GM19468 (cell line): ENCODE measurements around the gene MINDY3.

ENCODE experiments used
- ATAC-seq: cut with Tn5 transposase; IDR thresholded peaks from one replicate; pipeline ENCODE4 v1.9.1; 2021; ENCODE audit warnings: mild to moderate bottlenecking, moderate library complexity, moderate number of reproducible peaks; ENCODE audit not compliant: unreplicated experiment; ENCODE audit errors: extremely low read depth

MINDY3 gene

DNA sequence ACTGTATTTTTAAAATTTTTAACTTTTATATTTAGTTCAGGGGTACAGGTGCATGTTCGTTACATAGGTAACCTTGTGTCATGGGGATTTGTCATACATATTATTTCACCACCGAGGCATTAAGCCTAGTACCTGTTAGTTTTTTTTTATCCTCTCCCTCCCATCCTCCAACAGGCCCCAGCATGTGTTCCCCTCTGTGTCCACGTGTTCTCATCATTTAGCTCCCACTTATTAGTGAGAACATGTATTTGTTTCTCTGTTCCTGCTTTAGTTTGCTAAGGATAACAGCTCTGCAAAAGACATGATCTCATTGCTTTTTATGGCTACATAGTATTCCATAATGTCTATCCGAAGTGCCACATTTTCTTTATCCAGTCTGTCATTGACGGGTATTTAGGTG lies 118.2 kb downstream of the MINDY3 start:
- ATAC-seq, result no peak

GRCh38 chr10:15741581-15741980 lies 118.7 kb downstream of the MINDY3 start:
- ATAC-seq, result no peak

GRCh38 chr10:15740261-15740660 lies 120.0 kb downstream of the MINDY3 start:
- no peak for ATAC-seq

GRCh38 chr10:15739254-15739970 lies 120.9 kb downstream of the MINDY3 start:
- no peak for ATAC-seq

DNA sequence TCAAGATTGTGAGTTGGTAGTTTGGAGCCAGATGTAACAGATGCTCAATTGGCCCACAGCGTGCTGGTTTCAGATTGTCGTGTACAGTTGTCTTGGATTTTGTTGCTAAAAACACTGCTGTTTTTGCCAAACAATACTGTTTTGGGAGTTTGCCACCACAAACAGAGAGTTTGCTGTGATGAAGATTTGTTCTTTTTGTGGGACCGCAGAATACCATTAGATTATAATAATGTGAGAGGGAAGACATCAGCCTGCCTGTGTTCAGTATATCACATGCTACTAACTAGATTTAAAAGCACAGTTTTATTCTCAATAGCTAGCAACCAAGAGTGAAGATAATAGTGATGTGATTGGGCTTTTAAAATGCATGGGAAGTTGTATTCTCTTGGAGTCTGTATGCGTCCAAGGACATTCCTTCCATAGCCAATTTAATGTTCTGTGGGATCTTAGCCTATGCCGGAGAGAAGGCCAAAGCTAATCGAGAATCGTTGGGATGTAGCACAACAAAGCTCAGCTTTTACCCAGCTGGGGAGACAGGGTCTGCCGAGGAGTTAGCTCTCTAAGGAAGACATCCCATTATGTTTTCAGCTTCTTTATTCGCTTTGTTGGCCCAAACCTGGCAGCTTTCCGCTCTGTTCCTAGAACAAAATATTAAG lies 121.9 kb downstream of the MINDY3 start:
- ATAC-seq, result no peak

DNA sequence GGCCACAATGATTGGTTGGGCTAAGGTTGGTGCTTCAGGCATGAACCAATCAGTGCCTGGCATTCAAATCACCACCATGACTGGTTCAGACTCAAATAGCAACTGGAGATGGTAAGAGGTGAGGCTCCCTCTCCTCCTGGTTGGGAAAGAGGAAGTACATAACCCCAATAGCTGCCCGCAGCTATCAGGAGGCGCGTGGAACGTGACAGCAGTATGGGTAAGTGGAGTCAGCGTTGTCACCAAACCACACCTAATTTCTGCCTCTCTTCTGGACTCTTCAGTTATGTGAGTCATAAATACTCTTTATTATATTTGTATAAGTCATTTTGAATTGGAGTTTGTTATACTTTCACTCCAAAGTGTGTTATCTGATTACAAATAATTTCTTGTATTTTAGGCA lies 122.7 kb downstream of the MINDY3 start:
- no peak for ATAC-seq

DNA sequence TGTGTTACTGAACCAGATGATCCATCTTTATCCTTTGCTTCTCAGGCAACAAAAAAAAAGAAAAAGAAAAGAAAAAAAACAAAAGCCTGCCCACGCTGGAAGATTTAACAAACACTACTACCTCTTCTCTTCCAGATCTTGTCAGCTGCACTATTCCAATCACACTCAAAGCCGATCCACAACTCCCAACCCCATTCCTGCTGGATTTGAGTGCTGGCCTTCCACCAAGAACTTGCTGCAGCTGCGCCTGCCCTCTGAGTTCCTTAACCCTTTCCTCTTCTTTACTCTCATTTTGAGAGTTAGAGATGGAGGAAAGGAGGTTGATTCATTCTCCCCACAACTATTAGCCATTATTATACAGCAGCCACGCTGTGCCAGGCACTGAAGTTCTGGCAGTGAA lies 124.5 kb downstream of the MINDY3 start:
- no peak for ATAC-seq

- no peak for ATAC-seq
Observed at GRCh38 chr10:15730341-15730740, 130.0 kb downstream of the MINDY3 start.

DNA sequence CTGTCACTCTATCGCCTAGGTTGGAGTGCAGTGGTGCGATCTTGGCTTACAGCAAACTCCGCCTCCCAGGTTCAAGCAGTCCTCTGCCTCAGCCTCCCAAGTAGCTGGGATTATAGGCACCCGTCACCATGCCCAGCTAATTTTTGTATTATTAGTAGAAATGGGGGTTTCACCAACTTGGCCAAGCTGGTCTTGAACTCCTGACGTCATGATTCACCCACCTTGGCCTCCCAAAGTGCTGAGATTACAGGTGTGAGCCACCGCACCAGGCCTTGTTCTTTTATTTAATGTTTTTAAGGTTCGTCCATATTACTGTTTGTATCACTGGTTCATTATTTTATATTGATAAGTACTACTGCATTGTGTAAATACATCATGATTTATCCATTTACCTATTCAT lies 130.4 kb downstream of the MINDY3 start:
- ATAC-seq, result no peak
